Muscle layer of duodenum (tissue), 2 donors: ENCODE measurements around the gene NEAT1.
A peak's percentile ranks its signal among the peaks of the same experiment; 100 is the strongest.

Experiments used
- H3K27ac ChIP-seq: one replicate; pipeline ENCODE4 v1.7.0; 2013; ENCODE audit warnings: mild to moderate bottlenecking, low read length
- H3K27me3 ChIP-seq: one replicate; pipeline ENCODE4 v1.7.0; 2013; ENCODE audit warnings: low read depth, mild to moderate bottlenecking, control low read depth, low read length
- H3K36me3 ChIP-seq, 2 donors: one replicate each; pipeline ENCODE4 v1.7.0; 2013; ENCODE audit warnings: low read length in 2 of 2, control low read depth in 1 of 2, mild to moderate bottlenecking in 1 of 2; ENCODE audit not compliant: insufficient read depth in 2 of 2, control insufficient read depth in 1 of 2
- H3K4me1 ChIP-seq, 2 donors: one replicate each; pipeline ENCODE4 v1.7.0; 2013; ENCODE audit warnings: low read length in 2 of 2, mild to moderate bottlenecking in 2 of 2, control low read depth in 1 of 2, moderate library complexity in 1 of 2; ENCODE audit not compliant: insufficient read depth in 2 of 2, control insufficient read depth in 1 of 2
- H3K4me3 ChIP-seq, 2 donors: one replicate each; pipeline ENCODE4 v1.7.0; 2013; ENCODE audit warnings: low read length in 2 of 2, low read depth in 1 of 2, mild to moderate bottlenecking in 1 of 2
- H3K9me3 ChIP-seq, 2 donors: one replicate each; pipeline ENCODE4 v1.7.0; 2013; ENCODE audit warnings: low read length in 2 of 2, control low read depth in 1 of 2, mild to moderate bottlenecking in 1 of 2; ENCODE audit not compliant: control insufficient read depth in 1 of 2
- donor health status: healthy.

NEAT1 gene

DNA sequence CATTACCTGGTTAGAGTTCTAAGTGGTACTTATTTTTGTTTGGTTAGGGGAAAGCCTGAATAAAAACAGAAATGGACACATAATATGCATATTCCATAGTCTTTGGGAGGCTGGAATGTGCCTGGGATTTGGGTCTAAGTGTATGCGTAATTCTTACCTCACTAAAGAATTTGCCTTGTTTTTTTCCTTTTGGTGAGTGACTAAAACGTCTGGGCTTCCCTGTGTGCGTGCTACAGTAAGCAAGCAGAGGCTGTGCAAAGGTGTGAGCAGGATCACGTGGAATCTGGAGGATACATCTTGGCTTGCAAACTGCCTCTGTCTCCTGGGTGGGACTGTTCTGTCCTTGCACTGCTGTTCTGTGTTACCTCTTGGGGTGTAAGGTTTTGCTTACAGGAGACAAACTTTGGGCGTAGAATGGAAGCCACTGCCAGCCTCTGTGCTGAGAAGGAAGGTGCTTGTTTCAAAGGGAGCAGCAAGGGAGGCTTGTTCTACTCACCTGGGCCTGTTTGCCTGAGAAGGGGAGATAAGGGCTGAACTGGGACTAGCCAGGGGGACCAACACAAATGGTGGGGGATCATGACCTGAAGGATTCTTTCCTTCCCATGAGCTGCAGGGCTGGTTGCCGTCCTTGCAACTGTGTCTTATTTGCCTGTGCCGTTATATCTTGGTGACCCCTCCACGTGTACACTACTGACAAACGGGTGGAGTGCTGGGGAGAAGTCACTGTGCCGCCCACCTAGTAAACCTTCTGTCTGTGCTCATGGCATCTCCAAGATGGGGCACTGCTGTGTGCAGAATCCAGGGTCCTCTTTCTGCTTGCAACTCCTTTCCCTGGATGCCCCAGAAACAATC, 4.5 kb downstream of the NEAT1 start:
- Histone ChIP-seq H3K4me1 (peaks cover 8 to 31% of the 10 kb centered on the region in 2 donors), H3K27me3 (no peaks in the 10 kb centered on the region), H3K27ac (peak overlapping the region; percentile 100), H3K4me3 (peak overlapping the region; percentile 99 to 100), H3K36me3 (peaks cover 36 to 54% of the 10 kb centered on the region in 2 donors), H3K9me3 (no peaks in the 10 kb centered on the region)

DNA sequence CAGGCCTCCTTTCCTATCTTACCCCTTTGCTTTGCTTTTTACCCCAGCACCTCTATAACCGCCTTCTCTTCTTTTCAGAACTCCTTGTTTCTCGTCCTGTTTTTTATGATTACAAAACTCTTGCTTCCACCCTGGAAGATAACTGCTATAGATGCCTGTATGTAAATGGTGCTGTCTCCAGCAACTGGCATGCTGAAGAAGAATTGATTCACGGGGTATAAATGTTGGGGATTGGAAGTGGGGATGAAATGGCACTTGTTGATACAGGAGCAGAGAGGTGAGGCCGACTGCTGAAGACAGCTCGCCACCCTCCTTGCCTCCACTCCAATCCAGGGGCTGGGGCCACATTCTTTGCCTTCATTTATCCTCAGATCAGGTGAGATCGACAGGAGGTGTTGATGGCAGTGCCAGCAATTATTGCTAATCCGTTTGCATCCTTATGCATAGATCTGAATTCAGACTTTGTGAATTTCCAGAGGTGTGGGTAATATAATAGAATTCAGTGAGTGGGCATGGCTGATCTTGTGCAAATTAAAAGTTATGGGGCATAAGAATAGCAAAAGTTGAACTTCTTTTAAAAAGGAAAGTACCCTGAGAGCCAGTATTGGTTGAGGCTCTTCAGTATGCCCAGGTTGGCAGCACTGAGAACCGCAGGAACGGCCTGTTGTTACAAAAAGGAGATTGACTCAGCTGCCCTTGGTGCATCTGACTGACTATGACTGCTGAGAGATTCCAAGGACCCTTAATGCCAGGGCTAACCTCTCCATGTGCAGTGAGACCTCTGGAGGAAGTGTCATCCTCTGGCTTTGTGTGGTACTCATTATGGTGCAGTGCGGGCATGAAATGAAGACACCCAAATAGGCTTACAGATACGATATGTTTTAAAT, 5.3 kb downstream of the NEAT1 start:
- Histone ChIP-seq H3K9me3 (no peaks in the 10 kb centered on the region), H3K4me1 (peaks cover 8 to 39% of the 10 kb centered on the region in 2 donors), H3K27ac (peak overlapping the region; percentile 100), H3K36me3 (peaks cover 39 to 48% of the 10 kb centered on the region in 2 donors), H3K4me3 (peak overlapping the region; percentile 99 to 100), H3K27me3 (no peaks in the 10 kb centered on the region)

- peaks cover 39 to 45% of the 10 kb centered on the region in 2 donors for H3K36me3 ChIP-seq
- peak overlapping the region; percentile 99 to 100 for H3K4me3 ChIP-seq
- H3K27me3 ChIP-seq: no peaks in the 10 kb centered on the region
- peaks cover 8 to 44% of the 10 kb centered on the region in 2 donors for H3K4me1 ChIP-seq
- H3K9me3 ChIP-seq: no peaks in the 10 kb centered on the region
- peak overlapping the region; percentile 100 for H3K27ac ChIP-seq
Measured at GRCh38 chr11:65428578-65429067, 6.0 kb downstream of the NEAT1 start.

DNA sequence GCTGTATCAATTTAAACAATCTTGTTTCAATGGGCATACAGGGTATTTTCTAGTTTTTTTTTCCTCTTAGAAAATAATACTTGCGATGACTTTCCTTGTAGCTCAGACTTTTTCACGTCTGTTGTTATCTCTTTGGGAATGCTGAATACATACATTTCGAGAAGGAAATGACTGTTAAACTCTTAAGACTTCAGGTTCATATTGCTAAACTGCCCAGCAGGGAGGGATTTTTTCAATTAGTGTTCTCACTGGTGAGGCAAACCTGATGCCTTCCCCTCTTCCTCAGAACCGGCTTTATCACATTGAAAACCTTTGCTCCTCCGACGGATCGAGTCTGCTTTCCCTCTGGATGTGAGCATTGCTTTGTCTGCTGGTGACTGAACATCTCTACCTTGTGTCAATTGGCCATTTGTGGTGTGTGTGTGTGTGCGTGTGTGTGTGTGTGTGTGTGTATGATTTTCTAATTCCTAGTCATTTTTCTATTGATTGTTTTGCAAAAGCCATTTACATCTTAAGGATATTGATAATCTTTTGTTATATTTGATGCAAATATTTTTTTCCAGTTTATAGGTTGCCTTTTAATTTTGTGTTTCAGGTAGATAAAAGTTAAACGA, 6.6 kb downstream of the NEAT1 start:
- H3K27ac ChIP-seq: peak overlapping the region; percentile 100
- H3K36me3 ChIP-seq: peaks cover 38 to 43% of the 10 kb centered on the region in 2 donors
- no peaks in the 10 kb centered on the region for H3K27me3 ChIP-seq
- H3K9me3 ChIP-seq: no peaks in the 10 kb centered on the region
- peaks cover 8 to 50% of the 10 kb centered on the region in 2 donors for H3K4me1 ChIP-seq
- H3K4me3 ChIP-seq: peak overlapping the region; percentile 99 to 100

GRCh38 chr11:65429724-65430405, 7.3 kb downstream of the NEAT1 start:
- Histone ChIP-seq H3K4me1 (peaks cover 8 to 55% of the 10 kb centered on the region in 2 donors), H3K9me3 (no peaks in the 10 kb centered on the region), H3K27ac (peak overlapping the region; percentile 100), H3K4me3 (peak overlapping the region; percentile 99 to 100), H3K36me3 (peaks cover 38 to 44% of the 10 kb centered on the region in 2 donors), H3K27me3 (no peaks in the 10 kb centered on the region)

DNA sequence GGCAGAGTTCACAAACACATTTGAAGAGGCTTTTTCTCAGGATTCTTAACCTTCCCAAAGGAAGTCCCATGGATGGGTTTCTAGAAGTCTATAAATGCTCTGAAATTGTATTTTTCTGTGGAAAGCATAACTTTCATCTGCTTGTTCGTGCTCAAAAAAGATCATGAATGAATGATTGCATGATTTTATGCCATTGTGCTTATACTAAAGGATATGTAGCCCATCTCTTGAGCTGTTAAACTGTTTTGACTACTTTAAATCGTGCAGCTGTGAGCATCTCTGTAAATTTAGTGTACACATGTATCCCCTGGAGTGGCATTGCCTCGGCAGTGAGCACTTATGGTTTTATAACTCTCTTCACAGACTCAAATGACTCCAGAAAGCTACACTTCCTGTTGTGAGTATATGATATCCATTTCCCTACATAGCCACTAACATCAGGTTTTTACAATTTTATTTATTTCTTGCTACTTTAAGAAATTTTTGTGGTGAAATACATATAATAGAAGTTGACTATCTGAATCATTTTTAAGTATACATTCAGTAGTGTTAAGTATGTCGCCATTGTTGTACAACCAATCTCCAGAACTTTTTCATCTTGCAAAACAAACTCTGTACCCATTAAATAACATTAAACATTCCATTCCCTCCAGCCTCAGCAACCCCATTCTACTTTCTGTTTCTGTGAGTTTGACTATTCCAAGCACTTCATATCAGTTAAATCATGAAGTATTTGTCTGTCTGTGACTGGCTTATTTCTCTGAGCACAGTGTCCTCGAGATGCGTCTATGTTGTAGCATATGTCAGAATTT, 8.0 kb downstream of the NEAT1 start:
- Histone ChIP-seq H3K36me3 (peaks cover 40 to 44% of the 10 kb centered on the region in 2 donors), H3K9me3 (no peaks in the 10 kb centered on the region), H3K27ac (peak overlapping the region; percentile 100), H3K27me3 (no peaks in the 10 kb centered on the region), H3K4me3 (peak overlapping the region; percentile 99 to 100), H3K4me1 (peaks cover 8 to 62% of the 10 kb centered on the region in 2 donors)

DNA sequence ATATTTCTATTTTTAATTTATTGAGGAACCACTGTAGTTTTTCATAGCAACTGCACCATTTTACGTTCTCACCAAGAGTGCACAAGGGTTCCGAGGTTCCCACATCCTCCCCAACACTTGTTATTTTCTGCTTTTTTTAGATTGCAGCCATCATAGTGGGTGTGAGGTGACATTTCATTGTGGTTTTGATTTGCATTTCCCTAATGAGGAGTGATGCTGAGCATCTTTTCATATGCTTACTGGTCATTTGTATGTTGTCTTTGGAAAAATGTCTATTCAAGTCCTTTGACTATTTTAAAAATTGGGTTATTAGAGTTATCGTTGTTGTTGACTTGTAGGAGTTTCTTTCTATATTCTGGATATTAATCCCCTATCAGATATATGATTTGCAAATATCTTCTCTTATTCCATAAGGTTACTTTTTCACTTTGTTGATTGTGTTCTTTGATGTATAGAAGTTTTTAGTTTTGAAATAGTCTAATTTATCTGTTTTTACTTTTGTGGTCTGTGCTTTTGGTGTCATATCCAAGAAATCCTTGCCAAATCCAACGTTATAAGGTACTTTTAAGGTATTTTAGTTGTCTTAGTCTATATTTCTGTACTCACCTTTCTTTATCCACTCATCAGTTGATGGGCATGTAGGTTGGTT, 9.0 kb downstream of the NEAT1 start:
- no peaks in the 10 kb centered on the region for H3K9me3 ChIP-seq
- H3K36me3 ChIP-seq: peaks cover 42 to 44% of the 10 kb centered on the region in 2 donors
- peaks cover 8 to 72% of the 10 kb centered on the region in 2 donors for H3K4me1 ChIP-seq
- H3K27ac ChIP-seq: peak overlapping the region; percentile 29
- peak overlapping the region in 1 of 2 donors; percentile 29 for H3K4me3 ChIP-seq
- no peaks in the 10 kb centered on the region for H3K27me3 ChIP-seq

DNA sequence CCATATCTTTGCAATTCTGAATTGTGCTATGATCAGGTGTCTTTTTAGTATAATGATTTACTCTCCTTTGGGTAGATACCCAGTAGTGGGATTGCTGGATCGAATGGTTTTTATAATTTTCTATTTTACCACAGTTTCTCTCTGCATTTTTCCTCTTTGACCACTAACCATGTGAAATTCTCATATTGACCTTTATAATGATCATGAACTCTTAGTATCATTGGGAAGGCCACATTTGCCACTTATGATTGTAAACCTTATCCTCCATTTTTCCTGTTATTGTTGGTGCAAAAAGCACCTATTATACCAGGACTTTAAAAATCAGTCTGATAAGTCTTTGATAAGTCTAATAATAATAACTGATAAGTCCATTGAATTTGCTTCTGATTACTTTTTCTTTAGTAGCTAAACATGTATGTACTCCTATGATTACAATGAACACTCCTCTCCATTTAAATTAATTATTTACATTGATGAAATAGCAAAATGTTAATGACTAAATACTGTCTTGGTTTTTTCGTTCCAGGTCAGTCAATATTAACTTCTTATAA, 9.6 kb downstream of the NEAT1 start:
- Histone ChIP-seq H3K9me3 (no peaks in the 10 kb centered on the region), H3K36me3 (peaks cover 39 to 41% of the 10 kb centered on the region in 2 donors), H3K27me3 (no peaks in the 10 kb centered on the region), H3K4me3 (peak overlapping the region in 1 of 2 donors; percentile 29), H3K4me1 (peaks cover 8 to 75% of the 10 kb centered on the region in 2 donors), H3K27ac (no peak overlapping the region)

DNA sequence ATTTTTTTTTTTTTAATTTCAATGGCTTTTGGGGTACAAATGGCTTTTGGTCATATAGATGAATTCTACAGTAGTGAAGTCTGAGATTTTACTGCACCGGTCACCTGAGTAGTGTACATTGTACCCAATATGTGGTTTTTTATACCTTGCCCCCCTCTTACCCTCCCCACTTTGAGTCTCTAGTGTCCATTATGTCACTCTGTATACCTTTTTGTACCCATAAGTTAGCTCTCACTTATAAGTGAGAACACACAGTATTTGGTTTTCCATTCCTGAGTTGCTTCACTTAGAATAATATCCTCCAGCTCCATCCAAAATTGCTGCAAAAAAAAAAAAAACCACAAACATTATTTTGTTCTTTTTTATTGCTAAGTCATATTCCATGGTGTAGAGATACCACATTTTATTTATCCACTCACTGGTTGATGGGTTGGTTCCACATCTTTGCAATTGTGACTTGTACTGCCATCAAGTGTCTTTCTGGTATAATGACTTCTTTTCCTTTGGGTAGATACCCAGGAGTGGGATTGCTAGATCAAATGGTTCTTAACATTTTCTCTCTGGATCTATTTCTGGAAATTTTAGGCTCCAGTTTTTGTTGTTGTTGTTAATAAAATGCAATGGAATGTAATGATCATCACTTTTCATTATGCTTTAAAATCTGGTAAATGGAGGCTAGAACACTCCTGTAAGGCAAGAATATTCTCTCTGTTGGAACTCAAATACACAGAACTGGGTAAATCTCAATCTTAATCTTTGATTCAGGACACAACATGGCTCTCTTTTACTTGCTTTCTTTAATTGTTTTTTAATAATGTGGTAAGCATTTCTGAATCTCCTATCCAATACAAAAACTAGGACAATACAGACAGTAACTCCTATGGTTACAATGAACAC, 10.3 kb downstream of the NEAT1 start:
- peaks cover 43 to 44% of the 10 kb centered on the region in 2 donors for H3K36me3 ChIP-seq
- H3K9me3 ChIP-seq: no peaks in the 10 kb centered on the region
- no peak overlapping the region for H3K4me3 ChIP-seq
- no peak overlapping the region for H3K27ac ChIP-seq
- H3K4me1 ChIP-seq: peaks cover 5 to 75% of the 10 kb centered on the region in 2 donors
- no peaks in the 10 kb centered on the region for H3K27me3 ChIP-seq
